Stomach (tissue), 9 donors: ENCODE measurements around the gene NUP210. TPM values are rescaled to one million over a fixed set of nuclear protein-coding genes. Genes with fewer than 3 reads are reported as not detected.

Experiments used
- DNase-seq, 2 donors: peaks; one replicate each; pipeline versions ENCODE4 v3.0.0 to v3.0.0-alpha.2; 2013 to 2019
- H3K27ac ChIP-seq, 5 donors: fragments of 200-600 bp in 4 of 5; sonication (generic) in 4 of 5; one replicate each; pipeline ENCODE4 v1.5.1; 2013 to 2019; ENCODE audit warnings: mild to moderate bottlenecking in 1 of 5, moderate library complexity in 1 of 5
- H3K27me3 ChIP-seq, 3 donors: fragments of 200-600 bp; sonication (generic); one replicate each; pipeline ENCODE4 v1.5.1; 2017 to 2019; ENCODE audit warnings: mixed run types in 1 of 3
- H3K36me3 ChIP-seq, 4 donors: fragments of 200-600 bp; sonication (generic); 1 replicate in 3 of 4; 2 replicates in 1 of 4; pipeline ENCODE4 v1.5.1; 2016 to 2019
- H3K4me1 ChIP-seq, 4 donors: fragments of 200-600 bp; sonication (generic); one replicate each; pipeline ENCODE4 v1.5.1; 2016 to 2019
- H3K4me3 ChIP-seq, 4 donors: fragments of 200-600 bp; sonication (generic) in 3 of 4; one replicate each; pipeline ENCODE4 v1.5.1; 2016 to 2019; ENCODE audit warnings: mild to moderate bottlenecking in 1 of 4
- H3K9me3 ChIP-seq, 4 donors: fragments of 200-600 bp; sonication (generic); one replicate each; pipeline ENCODE4 v1.5.1; 2016 to 2019
- EP300 ChIP-seq: sonication (generic); formaldehyde crosslinking; IDR thresholded peaks from one replicate; pipeline ENCODE4 v1.6.1; 2017; ENCODE audit warnings: antibody characterized with exemption
- POLR2A ChIP-seq, 4 donors: fragments of 450-650 bp; IDR thresholded peaks; one replicate each; pipeline ENCODE4 v1.6.1; 2016; ENCODE audit warnings: antibody characterized with exemption in 4 of 4, control low read depth in 2 of 4, mild to moderate bottlenecking in 1 of 4, moderate library complexity in 1 of 4
- POLR2AphosphoS5 ChIP-seq, 3 donors: sonication (generic); formaldehyde crosslinking; IDR thresholded peaks; one replicate each; pipeline ENCODE4 v1.6.1; 2016; ENCODE audit warnings: antibody characterized with exemption in 3 of 3
- WGBS, 5 donors: extraction: QIAGEN DNeasy Blood & Tissue Kit in 3 of 5; methylation state at CpG; one replicate each; pipeline versions ENCODE4 v1.1.5 to v1.1.7; 2013 to 2018; 5-methylcytosine and 5-hydroxymethylcytosine counted together
- intact Hi-C: fragments of 100-400 bp; cut with DNase I; formaldehyde crosslinking; loops from one replicate; pipeline ENCODE4 v1.15.1; 2023; ENCODE audit warnings: low total_unique reads
- polyA plus RNA-seq, 3 donors: library from polyadenylated mRNA; stranded (reverse); fragments of 200-250 nt; gene quantifications; one replicate each; pipeline ENCODE4 v1.2.3, GENCODE V29; 2013
- total RNA-seq, 5 donors: library from RNA; depleted of rRNA; stranded (reverse); fragments of >200 nt; gene quantifications; one replicate each; pipeline versions ENCODE4 v1.1.0 to v1.2.3, GENCODE V29; 2014 to 2016
- TF ChIP-seq, protein P1 (sequence below), 7 experiments: fragments of 450-650 bp in 4 of 7; fragments of 200-600 bp in 3 of 7; sonication (generic) in 3 of 7; IDR thresholded peaks; one replicate each; pipeline ENCODE4 v1.5.1; 2016 to 2019; ENCODE audit warnings: antibody characterized with exemption in 7 of 7, control low read depth in 2 of 7, mild to moderate bottlenecking in 1 of 7
- donor health status: healthy with polysubstance abuse.
- donor health status: Bipolar disorder and iron deficiency.
- donor health status: healthy.

Gene NUP210
- total and polyA plus RNA-seq, 8 donors, result 0.92 to 21.1 (median 10.8) TPM

- intact Hi-C loops, result no loop called here
- H3K4me3 ChIP-seq, result no peak overlapping the region
- no peak for TF ChIP-seq POLR2AphosphoS5 (IDR thresholded peaks at IDR 0.05)
- TF ChIP-seq EP300, result no peak
- TF ChIP-seq, protein P1, sequence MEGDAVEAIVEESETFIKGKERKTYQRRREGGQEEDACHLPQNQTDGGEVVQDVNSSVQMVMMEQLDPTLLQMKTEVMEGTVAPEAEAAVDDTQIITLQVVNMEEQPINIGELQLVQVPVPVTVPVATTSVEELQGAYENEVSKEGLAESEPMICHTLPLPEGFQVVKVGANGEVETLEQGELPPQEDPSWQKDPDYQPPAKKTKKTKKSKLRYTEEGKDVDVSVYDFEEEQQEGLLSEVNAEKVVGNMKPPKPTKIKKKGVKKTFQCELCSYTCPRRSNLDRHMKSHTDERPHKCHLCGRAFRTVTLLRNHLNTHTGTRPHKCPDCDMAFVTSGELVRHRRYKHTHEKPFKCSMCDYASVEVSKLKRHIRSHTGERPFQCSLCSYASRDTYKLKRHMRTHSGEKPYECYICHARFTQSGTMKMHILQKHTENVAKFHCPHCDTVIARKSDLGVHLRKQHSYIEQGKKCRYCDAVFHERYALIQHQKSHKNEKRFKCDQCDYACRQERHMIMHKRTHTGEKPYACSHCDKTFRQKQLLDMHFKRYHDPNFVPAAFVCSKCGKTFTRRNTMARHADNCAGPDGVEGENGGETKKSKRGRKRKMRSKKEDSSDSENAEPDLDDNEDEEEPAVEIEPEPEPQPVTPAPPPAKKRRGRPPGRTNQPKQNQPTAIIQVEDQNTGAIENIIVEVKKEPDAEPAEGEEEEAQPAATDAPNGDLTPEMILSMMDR (IDR thresholded peaks at IDR 0.05), result no peak
- no peak for TF ChIP-seq POLR2A (IDR thresholded peaks at IDR 0.05)
- peaks cover 0 to 4% (median 0%) of the 10 kb centered on the region in 4 donors for H3K36me3 ChIP-seq
- H3K4me1 ChIP-seq, result no peaks in the 10 kb centered on the region
- no peaks in the 10 kb centered on the region for H3K27me3 ChIP-seq
- DNase-seq, result no peak
- no peak overlapping the region for H3K27ac ChIP-seq
- WGBS, 5 donors, result 77 to 87% (median 81%) methylated on average over 6 of the region's 6 CpGs
- peaks cover 0 to 20% (median 17%) of the 10 kb centered on the region in 4 donors for H3K9me3 ChIP-seq
Observed at GRCh38 chr3:13403847-13404246, 16.3 kb downstream of the NUP210 start.

DNA sequence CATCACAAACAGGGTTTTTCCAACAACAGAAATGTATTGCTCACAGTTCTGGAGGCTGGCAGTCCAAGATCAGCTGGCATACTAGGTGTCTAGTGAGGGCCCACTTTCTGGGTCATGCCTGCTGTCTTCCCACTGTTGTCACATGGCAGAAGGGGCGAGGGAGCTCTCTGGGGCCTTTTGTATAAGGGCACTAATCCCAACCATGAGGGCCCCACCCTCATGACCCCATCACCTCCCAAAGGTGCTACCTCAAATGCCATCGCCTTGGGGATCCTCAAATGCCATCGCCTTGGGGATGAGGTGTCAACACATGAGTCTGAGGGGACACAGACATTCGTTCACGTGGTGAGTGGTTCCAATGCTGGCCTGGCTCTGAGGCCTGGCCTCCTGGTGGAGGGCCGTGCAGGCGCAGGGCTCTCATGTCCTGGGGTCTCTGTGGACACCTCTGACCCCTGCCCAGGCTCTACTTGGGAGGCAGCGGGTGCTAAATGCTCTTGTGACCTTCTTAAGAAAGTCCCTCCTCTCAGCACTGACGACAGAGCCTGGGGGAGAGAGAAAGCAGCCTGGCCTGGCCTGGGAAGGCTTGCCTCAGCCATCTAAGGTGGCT, 16.8 kb downstream of the NUP210 start:
- WGBS, 5 donors, result 96 to 100% (median 97%) methylated on average over 6 to 9 of the region's 9 CpGs
- intact Hi-C loops, result no loop called here

GRCh38 chr3:13401149-13401548, 19.0 kb downstream of the NUP210 start:
- no peaks in the 10 kb centered on the region for H3K4me1 ChIP-seq
- H3K27me3 ChIP-seq, result no peaks in the 10 kb centered on the region
- no peak overlapping the region for H3K27ac ChIP-seq
- H3K36me3 ChIP-seq, result peaks cover 0 to 21% (median 12%) of the 10 kb centered on the region in 4 donors
- intact Hi-C loops, result no loop called here
- H3K4me3 ChIP-seq, result no peak overlapping the region
- TF ChIP-seq, protein P1 (IDR thresholded peaks at IDR 0.05), result no peak
- no peak for TF ChIP-seq POLR2A (IDR thresholded peaks at IDR 0.05)
- TF ChIP-seq POLR2AphosphoS5 (IDR thresholded peaks at IDR 0.05), result no peak
- no peak for TF ChIP-seq EP300
- no peak for DNase-seq
- H3K9me3 ChIP-seq, result peaks cover 0 to 6% (median 3%) of the 10 kb centered on the region in 4 donors
- 91 to 96% (median 93%) methylated on average over 9 to 11 of the region's 11 CpGs for WGBS, 5 donors

More for the DNA sequence above, 16.8 kb downstream of the NUP210 start:
- peaks cover 0 to 16% (median 12%) of the 10 kb centered on the region in 4 donors for H3K9me3 ChIP-seq
- H3K27me3 ChIP-seq, result no peaks in the 10 kb centered on the region
- no peaks in the 10 kb centered on the region for H3K4me1 ChIP-seq
- H3K27ac ChIP-seq, result no peak overlapping the region
- TF ChIP-seq, protein P1 (IDR thresholded peaks at IDR 0.05), result no peak
- TF ChIP-seq POLR2AphosphoS5 (IDR thresholded peaks at IDR 0.05), result no peak
- TF ChIP-seq EP300, result no peak
- no peak for TF ChIP-seq POLR2A (IDR thresholded peaks at IDR 0.05)
- DNase-seq, result no peak
- H3K36me3 ChIP-seq, result peaks cover 0 to 4% (median 0%) of the 10 kb centered on the region in 4 donors
- H3K4me3 ChIP-seq, result no peak overlapping the region

DNA sequence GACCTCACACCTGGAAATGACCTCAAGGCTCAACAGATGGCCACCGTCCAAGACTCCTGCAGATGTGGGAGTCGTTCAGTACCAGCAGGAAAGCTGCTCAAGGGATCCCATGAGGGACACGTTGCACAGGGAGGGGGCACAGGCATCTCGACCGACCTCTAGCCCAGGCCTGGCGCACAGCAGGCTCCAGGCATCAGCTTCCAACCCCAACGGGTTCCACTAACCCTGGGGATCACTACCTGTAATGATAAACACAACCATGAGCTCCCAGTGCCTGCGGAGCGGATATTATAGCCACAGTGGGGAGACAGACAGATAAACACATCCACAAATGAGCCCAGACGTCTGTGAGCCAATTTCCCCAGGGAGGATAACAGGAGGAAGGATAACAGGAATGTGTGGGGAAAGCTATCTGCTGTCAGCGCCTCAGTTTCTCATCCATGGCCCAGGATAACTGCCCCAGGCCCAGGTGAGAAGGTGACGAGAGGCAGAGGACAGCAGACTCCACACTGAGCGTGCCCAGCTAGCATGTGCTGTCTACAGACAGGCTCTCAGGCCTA, 19.9 kb downstream of the NUP210 start:
- intact Hi-C loops, result no loop called here
- TF ChIP-seq EP300 (no peak), POLR2AphosphoS5 (IDR thresholded peaks at IDR 0.05) (no peak), POLR2A (IDR thresholded peaks at IDR 0.05) (no peak)
- TF ChIP-seq, protein P1 (IDR thresholded peaks at IDR 0.05), result no peak
- no peak overlapping the region for H3K4me3 ChIP-seq
- no peaks in the 10 kb centered on the region for H3K4me1 ChIP-seq
- H3K27ac ChIP-seq, result no peak overlapping the region
- H3K27me3 ChIP-seq, result no peaks in the 10 kb centered on the region
- peaks cover 0 to 28% (median 15%) of the 10 kb centered on the region in 4 donors for H3K36me3 ChIP-seq
- H3K9me3 ChIP-seq, result peaks cover 0 to 6% (median 3%) of the 10 kb centered on the region in 4 donors
- 84 to 89% (median 84%) methylated on average over 6 to 13 of the region's 13 CpGs for WGBS, 5 donors
- no peak for DNase-seq
